Neural cell (in vitro differentiated cells): ENCODE measurements around the gene TMEM54. TPM values are rescaled to one million over a fixed set of nuclear protein-coding genes. Genes with fewer than 3 reads are reported as not detected.

Experiments used
- H2AFZ ChIP-seq: fragments of 200-600, 300-800 bp; sonication (generic), shearing (Covaris generic); 2 replicates; pipeline ENCODE4 v1.6.0; 2014; ENCODE audit warnings: low read depth, mild to moderate bottlenecking, antibody characterized with exemption, low read length, moderate library complexity
- H3F3A ChIP-seq: fragments of 200-600 bp; shearing (Covaris generic); 2 replicates; pipeline ENCODE4 v1.6.1; 2016; ENCODE audit warnings: mild to moderate bottlenecking, moderate library complexity, mixed read lengths, antibody characterized with exemption, low read length; ENCODE audit not compliant: insufficient read depth, poor library complexity, severe bottlenecking
- H3K27ac ChIP-seq: fragments of 200-600, 300-800 bp; sonication (generic), shearing (Covaris generic); 2 replicates; pipeline ENCODE4 v1.5.1; 2014; ENCODE audit warnings: mild to moderate bottlenecking, low read length, moderate library complexity
- H3K27me3 ChIP-seq: fragments of 300-800, 200-600 bp; sonication (generic), shearing (Covaris generic); 2 replicates; pipeline ENCODE4 v1.6.0; 2014; ENCODE audit warnings: mild to moderate bottlenecking, low read depth, low read length, moderate library complexity; ENCODE audit not compliant: insufficient read depth
- H3K36me3 ChIP-seq: fragments of 300-800, 200-600 bp; sonication (generic), shearing (Covaris generic); 2 replicates; pipeline ENCODE4 v1.5.1; 2014; ENCODE audit warnings: mild to moderate bottlenecking, antibody characterized with exemption, low read length, moderate library complexity; ENCODE audit not compliant: insufficient read depth
- H3K4me2 ChIP-seq: fragments of 300-800, 200-600 bp; sonication (generic), shearing (Covaris generic); 2 replicates; pipeline ENCODE4 v1.6.0; 2014; ENCODE audit warnings: mild to moderate bottlenecking, low read length
- H3K4me3 ChIP-seq: fragments of 300-800, 200-600 bp; sonication (generic), shearing (Covaris generic); 2 replicates; pipeline ENCODE4 v1.5.1; 2014; ENCODE audit warnings: mild to moderate bottlenecking, low read length, moderate library complexity
- H3K79me2 ChIP-seq: fragments of 200-600 bp; shearing (Covaris generic); replicated peaks from 2 replicates; pipeline ENCODE4 v1.6.0; 2014; ENCODE audit warnings: mild to moderate bottlenecking, low read length, moderate library complexity; ENCODE audit not compliant: insufficient read depth
- H3K9ac ChIP-seq: fragments of 300-800, 200-600 bp; sonication (generic), shearing (Covaris generic); 2 replicates; pipeline ENCODE4 v1.6.1; 2016; ENCODE audit warnings: mild to moderate bottlenecking, low read length, mixed read lengths
- H3K9me2 ChIP-seq: fragments of 200-600 bp; shearing (Covaris generic); 2 replicates; pipeline ENCODE4 v1.6.1; 2016; ENCODE audit warnings: mild to moderate bottlenecking, low read length, mixed read lengths; ENCODE audit not compliant: insufficient read depth
- H3K9me3 ChIP-seq: fragments of 200-600, 300-800 bp; sonication (generic), shearing (Covaris generic); 2 replicates; pipeline ENCODE4 v1.6.1; 2016; ENCODE audit warnings: mild to moderate bottlenecking, mixed run types, low read length, moderate library complexity, mixed read lengths
- H4K20me1 ChIP-seq: fragments of 200-600 bp; shearing (Covaris generic); 2 replicates; pipeline ENCODE4 v1.6.1; 2016; ENCODE audit warnings: mild to moderate bottlenecking, mixed run types; ENCODE audit not compliant: insufficient read depth
- CTCF ChIP-seq: fragments of 450-650 bp; IDR thresholded peaks from 2 replicates; pipeline ENCODE4 v1.5.1; 2014; ENCODE audit warnings: antibody characterized with exemption, mild to moderate bottlenecking, moderate library complexity; ENCODE audit not compliant: poor library complexity, severe bottlenecking
- EP300 ChIP-seq: fragments of 450-650 bp; conservative IDR thresholded peaks from 2 replicates; pipeline ENCODE4 v1.6.1; 2014; ENCODE audit warnings: antibody characterized with exemption, mild to moderate bottlenecking, moderate library complexity; ENCODE audit not compliant: poor library complexity, severe bottlenecking
- EZH2 ChIP-seq: fragments of 200-600, 300-800 bp; shearing (Covaris generic), sonication (generic); IDR thresholded peaks from 2 replicates; pipeline ENCODE4 v1.6.1; 2014; ENCODE audit warnings: antibody characterized with exemption, low read length, borderline replicate concordance, mild to moderate bottlenecking; ENCODE audit not compliant: insufficient read depth, poor library complexity, severe bottlenecking
- MXI1 ChIP-seq: fragments of 450-650 bp; conservative IDR thresholded peaks from 2 replicates; pipeline ENCODE4 v1.6.1; 2014; ENCODE audit warnings: antibody characterized with exemption, mild to moderate bottlenecking; ENCODE audit not compliant: poor library complexity, severe bottlenecking
- POLR2AphosphoS5 ChIP-seq: IDR thresholded peaks from 2 replicates; pipeline ENCODE4 v1.6.1; 2012
- RAD21 ChIP-seq: fragments of 450-650 bp; conservative IDR thresholded peaks from 2 replicates; pipeline ENCODE4 v1.6.1; 2014; ENCODE audit warnings: antibody characterized with exemption, mild to moderate bottlenecking, moderate library complexity
- REST ChIP-seq: IDR thresholded peaks from 2 replicates; pipeline ENCODE4 v1.6.1; 2012; ENCODE audit warnings: borderline replicate concordance
- SMC3 ChIP-seq: fragments of 450-650 bp; conservative IDR thresholded peaks from 2 replicates; pipeline ENCODE4 v1.6.1; 2014; ENCODE audit warnings: antibody characterized with exemption, mild to moderate bottlenecking, moderate library complexity; ENCODE audit not compliant: poor library complexity
- TAF1 ChIP-seq: IDR thresholded peaks from 2 replicates; pipeline ENCODE4 v1.6.1; 2012; ENCODE audit warnings: low read depth
- polyA plus RNA-seq: library from polyadenylated mRNA; depleted of rRNA; stranded (reverse); fragments of >200 nt; gene quantifications from 2 replicates; pipeline ENCODE4 v1.2.3, GENCODE V29; 2014

TMEM54 gene
- polyA plus RNA-seq, 1 donor from 2014 or later, result not detected

- no peak overlapping the region for H3K4me2 ChIP-seq
- no peak for TF ChIP-seq MXI1
- TF ChIP-seq POLR2AphosphoS5, result no peak
- TF ChIP-seq REST, result no peak
- no peak for TF ChIP-seq RAD21
- no peak for TF ChIP-seq EP300
- TF ChIP-seq SMC3, result no peak
- no peak for TF ChIP-seq TAF1
- TF ChIP-seq CTCF, result no peak
- no peak for TF ChIP-seq EZH2
- H3K4me3 ChIP-seq, result no peak overlapping the region
- H3K9me2 ChIP-seq, result no peaks in the 10 kb centered on the region
- no peaks in the 10 kb centered on the region for H3F3A ChIP-seq
- H3K9ac ChIP-seq, result no peak overlapping the region
- H4K20me1 ChIP-seq, result no peaks in the 10 kb centered on the region
- H2AFZ ChIP-seq, result no peak overlapping the region
- H3K79me2 ChIP-seq, result no peaks in the 10 kb centered on the region
- no peak overlapping the region for H3K27ac ChIP-seq
- no peaks in the 10 kb centered on the region for H3K36me3 ChIP-seq
- H3K9me3 ChIP-seq, result no peaks in the 10 kb centered on the region
- H3K27me3 ChIP-seq, result no peaks in the 10 kb centered on the region
Observed at GRCh38 chr1:32848354-32849063, 52.7 kb downstream of the TMEM54 start.

Other genes starting within 250 kb of the TMEM54 start
- not detected in 2 replicates for gene SYNC, start 198.6 kb downstream of the TMEM54 start, polyA plus RNA-seq
- gene YARS1, start 84.0 kb downstream of the TMEM54 start, polyA plus RNA-seq, result 40.1 and 49.4 TPM in 2 replicates
- gene S100PBP, start 83.7 kb downstream of the TMEM54 start, polyA plus RNA-seq, result 63.4 and 77.0 TPM in 2 replicates
- gene FNDC5, start 30.5 kb downstream of the TMEM54 start, polyA plus RNA-seq, result 20.5 and 21.6 TPM in 2 replicates
- 1.9 TPM in 1 of 2 replicates, not detected in the other for gene HPCA, start 14.9 kb downstream of the TMEM54 start, polyA plus RNA-seq
- gene RNF19B, start 63.4 kb upstream of the TMEM54 start, polyA plus RNA-seq, result 22.1 and 30.8 TPM in 2 replicates
- 90.1 and 107 TPM in 2 replicates for gene AK2, start 135.5 kb upstream of the TMEM54 start, polyA plus RNA-seq
- 22.5 and 22.7 TPM in 2 replicates for gene AZIN2, start 179.8 kb upstream of the TMEM54 start, polyA plus RNA-seq